Subcutaneous adipose tissue (tissue), 4 donors: ENCODE measurements around the gene MAB21L3. TPM values are rescaled to one million over a fixed set of nuclear protein-coding genes. Genes with fewer than 3 reads are reported as not detected.

Experiments
- total RNA-seq, 4 donors: library from RNA; depleted of rRNA; stranded (reverse); fragments of >200 nt; gene quantifications; one replicate each; pipeline ENCODE4 v1.1.0, GENCODE V29; 2016
- TF ChIP-seq, protein P1 (sequence below): fragments of 450-650 bp; IDR thresholded peaks from one replicate; pipeline ENCODE4 v1.5.1; 2016; ENCODE audit warnings: low read depth, mild to moderate bottlenecking, control low read depth, antibody characterized with exemption, moderate library complexity

MAB21L3 gene
- total RNA-seq, 4 donors from 2014 or later: 0.75 to 6.3 (median 2.4) TPM

DNA sequence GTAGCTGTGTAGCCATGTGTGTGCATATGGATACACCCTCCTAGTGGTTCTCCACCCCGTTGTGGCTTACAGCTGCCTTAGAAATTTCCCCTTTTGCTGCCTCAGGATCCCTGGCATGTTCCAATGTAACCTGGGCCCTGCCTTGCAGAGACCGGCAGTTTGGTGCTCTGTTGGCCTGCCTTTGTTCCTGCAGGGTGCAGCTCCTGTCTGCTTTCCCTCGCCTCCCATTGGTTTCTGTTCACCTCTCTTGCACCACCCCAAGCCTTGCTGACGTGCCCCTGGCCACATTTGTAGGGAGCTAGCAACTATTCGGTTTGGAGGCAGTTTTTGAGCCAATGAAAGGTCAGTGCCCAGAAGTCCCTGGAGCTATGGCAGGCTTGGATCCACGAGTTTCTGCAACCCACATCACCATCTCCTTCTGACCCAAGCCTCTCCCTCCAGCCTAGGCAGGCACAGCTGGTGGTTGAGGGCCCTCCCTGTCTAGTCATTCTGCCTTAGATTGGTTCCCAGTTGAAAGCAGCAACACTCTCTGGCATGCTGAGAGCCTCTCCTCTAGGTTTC, 54.9 kb downstream of the MAB21L3 start:
- TF ChIP-seq, protein P1, sequence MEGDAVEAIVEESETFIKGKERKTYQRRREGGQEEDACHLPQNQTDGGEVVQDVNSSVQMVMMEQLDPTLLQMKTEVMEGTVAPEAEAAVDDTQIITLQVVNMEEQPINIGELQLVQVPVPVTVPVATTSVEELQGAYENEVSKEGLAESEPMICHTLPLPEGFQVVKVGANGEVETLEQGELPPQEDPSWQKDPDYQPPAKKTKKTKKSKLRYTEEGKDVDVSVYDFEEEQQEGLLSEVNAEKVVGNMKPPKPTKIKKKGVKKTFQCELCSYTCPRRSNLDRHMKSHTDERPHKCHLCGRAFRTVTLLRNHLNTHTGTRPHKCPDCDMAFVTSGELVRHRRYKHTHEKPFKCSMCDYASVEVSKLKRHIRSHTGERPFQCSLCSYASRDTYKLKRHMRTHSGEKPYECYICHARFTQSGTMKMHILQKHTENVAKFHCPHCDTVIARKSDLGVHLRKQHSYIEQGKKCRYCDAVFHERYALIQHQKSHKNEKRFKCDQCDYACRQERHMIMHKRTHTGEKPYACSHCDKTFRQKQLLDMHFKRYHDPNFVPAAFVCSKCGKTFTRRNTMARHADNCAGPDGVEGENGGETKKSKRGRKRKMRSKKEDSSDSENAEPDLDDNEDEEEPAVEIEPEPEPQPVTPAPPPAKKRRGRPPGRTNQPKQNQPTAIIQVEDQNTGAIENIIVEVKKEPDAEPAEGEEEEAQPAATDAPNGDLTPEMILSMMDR: no peak

DNA sequence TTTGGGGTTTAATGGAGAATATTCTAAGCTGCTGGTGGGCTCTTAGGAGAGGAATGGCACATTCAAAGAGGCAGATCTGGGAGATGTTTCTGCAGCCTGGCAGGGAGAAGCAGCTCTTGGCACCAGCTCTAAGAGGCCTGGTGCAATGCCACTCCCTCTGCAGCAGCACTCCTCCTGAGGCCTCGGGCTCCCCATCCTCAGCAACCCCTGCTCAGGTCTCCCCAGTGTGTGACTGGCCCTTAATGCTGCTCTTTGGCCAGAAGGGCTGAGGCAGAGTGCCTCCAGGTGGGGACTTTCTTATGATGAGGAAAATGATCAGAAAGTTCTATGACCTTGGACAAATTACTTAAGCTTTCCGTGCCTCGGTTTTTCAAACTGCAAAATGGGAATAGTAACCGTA, 55.5 kb downstream of the MAB21L3 start:
- TF ChIP-seq, protein P1: no peak

DNA sequence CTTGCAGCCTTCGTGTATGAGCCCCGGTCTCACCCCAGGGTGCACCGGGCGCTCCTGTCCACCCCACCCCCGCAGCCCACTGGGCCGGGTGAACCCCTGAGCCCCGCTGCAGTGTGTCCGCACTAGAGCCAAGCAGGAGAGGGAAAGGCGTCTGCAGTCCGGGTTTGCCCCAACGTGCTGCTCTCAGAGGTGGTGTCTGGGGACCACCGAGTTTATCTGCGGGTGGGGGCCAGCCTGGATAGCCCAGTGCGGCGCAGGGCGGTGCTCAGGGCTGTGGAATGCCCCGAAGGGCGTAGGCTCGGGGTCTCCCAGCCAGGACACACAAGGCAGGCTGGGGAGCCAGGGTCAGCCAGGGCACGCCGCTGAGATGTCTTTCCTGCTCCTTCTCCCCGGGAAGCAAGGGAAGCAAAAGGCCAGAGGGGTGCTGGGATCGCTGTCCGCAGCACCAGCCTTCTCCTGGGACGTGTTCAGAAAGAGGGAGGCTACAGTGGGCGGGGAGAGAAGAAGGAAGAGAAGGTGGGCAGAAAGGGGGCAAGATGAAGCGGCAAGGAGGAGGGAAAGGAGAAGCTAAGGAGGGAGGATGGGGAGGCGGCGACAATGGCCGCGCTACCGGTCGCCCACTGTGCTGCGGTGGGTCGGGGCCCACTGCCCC, 56.6 kb downstream of the MAB21L3 start:
- TF ChIP-seq, protein P1: no peak

DNA sequence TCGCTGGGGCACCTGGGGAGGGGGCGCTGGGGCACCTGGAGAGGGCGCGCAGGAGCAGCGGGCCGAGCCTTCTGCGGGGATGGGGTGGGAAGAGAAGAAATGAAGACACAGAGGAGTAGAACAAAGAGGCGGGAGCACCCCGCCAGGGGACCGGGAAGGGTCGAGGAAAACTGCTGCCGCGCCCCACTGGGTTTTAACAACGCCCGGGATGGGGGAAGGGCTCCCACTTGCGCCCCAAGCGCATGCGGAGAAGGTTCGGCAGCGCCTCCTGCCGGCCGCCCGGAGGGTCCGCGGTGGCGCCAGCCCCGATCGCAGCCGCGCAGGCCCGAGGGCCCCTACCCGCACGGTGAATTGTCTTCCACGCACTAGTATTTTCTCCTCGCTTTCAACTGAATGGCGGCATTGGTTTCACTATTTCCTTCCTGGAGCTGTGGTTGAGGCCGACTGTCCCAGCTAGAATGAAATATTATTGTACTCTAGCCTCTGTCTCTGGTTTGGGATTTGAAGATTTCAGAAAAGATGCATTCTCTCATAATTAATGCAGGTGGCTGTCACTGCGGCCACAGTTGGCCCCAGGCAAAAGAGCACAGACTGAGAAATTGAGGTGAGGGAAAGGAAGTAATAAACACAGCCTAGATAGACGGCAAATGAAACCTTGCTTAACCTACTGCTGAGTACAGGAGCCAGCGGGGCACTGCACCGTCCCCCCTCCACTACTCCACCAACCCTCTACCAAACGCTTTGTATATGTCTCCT, 57.3 kb downstream of the MAB21L3 start:
- TF ChIP-seq, protein P1: no peak

DNA sequence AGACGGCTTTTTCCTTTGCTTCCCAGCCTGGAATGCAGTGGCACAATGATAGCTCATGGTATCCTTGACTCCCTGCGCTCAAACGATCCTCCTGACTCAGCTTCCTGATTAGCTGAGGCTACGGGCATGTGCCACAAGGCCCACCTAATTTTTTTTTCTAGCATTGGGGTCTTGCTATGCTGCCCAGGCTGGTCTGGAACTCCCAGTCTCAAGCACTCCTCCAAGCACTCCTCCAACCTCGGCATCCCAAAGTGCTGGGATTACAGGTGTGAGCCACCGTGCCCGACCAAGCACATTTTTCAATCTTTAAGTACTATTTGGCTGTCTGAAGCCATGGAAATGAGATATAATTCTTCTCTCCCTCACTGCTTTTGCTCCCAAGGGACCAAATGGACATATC, 58.7 kb downstream of the MAB21L3 start:
- TF ChIP-seq, protein P1: no peak

DNA sequence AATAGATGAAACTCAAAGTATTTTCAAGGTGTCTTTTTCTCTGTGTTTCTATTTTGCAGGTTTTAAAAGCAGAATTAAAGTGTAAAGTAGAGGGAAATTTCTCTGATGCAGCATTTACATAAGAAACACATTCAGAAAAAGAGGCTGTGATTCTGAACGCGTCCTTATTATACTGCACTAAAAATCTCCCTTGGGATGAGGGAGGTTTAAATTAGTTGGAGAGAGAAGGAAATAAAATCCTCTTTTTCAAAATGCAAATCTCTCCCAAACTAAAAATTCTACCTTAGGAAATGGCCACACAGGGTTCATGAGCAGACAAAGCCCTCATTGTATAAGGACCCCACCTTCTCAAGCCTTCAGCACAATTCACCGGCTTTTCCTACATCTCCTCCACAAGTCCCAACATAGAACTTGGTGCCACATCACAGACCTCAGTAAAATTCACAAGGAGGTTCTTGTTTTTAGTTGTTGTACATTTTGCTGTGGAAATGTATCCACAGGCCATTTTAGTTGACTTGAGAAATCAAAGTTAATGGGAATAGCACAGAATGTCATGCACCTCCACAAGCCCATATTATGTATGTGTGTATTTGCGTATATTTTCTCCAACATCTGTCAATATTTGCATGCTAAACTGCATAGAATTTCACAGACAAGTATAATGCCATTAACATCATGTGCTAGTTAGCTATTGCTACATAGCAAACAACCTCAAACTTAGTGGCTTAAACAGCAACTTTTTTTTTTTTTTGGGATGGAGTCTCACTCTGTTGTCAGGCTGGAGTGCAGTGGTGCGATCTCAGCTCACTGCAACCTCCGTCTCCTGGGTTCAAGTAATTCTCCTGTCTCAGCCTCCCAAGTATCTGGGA, 59.8 kb downstream of the MAB21L3 start:
- TF ChIP-seq, protein P1: no peak

DNA sequence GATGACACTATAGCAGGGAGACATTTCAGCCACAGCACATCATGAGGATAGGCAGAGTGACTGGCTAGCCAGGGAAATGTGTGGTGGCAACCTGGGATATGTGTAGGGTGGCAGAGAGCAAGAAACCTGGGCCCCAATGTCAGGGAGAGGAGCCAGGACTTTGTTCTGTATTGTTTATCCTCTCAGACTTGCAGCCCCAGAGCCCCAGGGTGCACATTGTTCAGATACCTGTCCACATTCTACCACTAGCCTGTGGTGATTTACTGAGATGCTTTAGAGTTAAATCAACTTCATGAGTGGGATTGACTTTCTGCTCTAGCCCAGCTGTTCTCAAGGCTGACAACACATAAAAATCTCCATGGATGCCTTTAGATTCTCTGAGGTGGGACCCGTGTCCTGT, 61.5 kb downstream of the MAB21L3 start:
- TF ChIP-seq, protein P1: no peak
